Suprapubic skin (tissue), 3 donors: ENCODE measurements around the gene TRIM39.

Experiments used
- POLR2A ChIP-seq, 2 donors: fragments of 450-650 bp; IDR thresholded peaks; one replicate each; pipeline ENCODE4 v1.6.1; 2017; ENCODE audit warnings: antibody characterized with exemption in 2 of 2, mild to moderate bottlenecking in 2 of 2, moderate library complexity in 2 of 2
- TF ChIP-seq, protein P1 (sequence below), 2 donors: fragments of 200-600 bp in 1 of 2; fragments of 450-650 bp in 1 of 2; sonication (generic) in 1 of 2; IDR thresholded peaks; one replicate each; pipeline ENCODE4 v1.5.1; 2016 to 2019; ENCODE audit warnings: antibody characterized with exemption in 2 of 2, mild to moderate bottlenecking in 1 of 2, moderate library complexity in 1 of 2

GRCh38 chr6:30295837-30296236 is 30.9 kb upstream of the TRIM39 start:
- no peak for TF ChIP-seq POLR2A (IDR thresholded peaks at IDR 0.05)
- TF ChIP-seq, protein P1, sequence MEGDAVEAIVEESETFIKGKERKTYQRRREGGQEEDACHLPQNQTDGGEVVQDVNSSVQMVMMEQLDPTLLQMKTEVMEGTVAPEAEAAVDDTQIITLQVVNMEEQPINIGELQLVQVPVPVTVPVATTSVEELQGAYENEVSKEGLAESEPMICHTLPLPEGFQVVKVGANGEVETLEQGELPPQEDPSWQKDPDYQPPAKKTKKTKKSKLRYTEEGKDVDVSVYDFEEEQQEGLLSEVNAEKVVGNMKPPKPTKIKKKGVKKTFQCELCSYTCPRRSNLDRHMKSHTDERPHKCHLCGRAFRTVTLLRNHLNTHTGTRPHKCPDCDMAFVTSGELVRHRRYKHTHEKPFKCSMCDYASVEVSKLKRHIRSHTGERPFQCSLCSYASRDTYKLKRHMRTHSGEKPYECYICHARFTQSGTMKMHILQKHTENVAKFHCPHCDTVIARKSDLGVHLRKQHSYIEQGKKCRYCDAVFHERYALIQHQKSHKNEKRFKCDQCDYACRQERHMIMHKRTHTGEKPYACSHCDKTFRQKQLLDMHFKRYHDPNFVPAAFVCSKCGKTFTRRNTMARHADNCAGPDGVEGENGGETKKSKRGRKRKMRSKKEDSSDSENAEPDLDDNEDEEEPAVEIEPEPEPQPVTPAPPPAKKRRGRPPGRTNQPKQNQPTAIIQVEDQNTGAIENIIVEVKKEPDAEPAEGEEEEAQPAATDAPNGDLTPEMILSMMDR (IDR thresholded peaks at IDR 0.05) = no peak
